Measurements from ENCODE around the gene DTD1.

The DTD1 gene

GRCh38 chr20:18813483-18813882 is 225.6 kb downstream of the DTD1 start, which contains the start of gene SCP2D1:
SCP2D1 (plus strand) TSS chr20:18813783; CDS start chr20:18813816, 33 bp downstream.
- TF ChIP-seq CTCF (IDR thresholded peaks at IDR 0.05; ENCODE audit: low read depth, low read length), result no peak

GRCh38 chr20:18815194-18815942 is 227.5 kb downstream of the DTD1 start:
- H3K4me3 ChIP-seq (ENCODE audit: low read depth, low read length), result no peak overlapping the region
- TF ChIP-seq CTCF (IDR thresholded peaks at IDR 0.05; ENCODE audit: low read depth, low read length), result no peak

More at GRCh38 chr20:18813483-18813882, 225.6 kb downstream of the DTD1 start, which contains the start of gene SCP2D1:
- no peak within 1 kb of the TSS for H3K4me3 ChIP-seq (ENCODE audit: low read depth, low read length)

Data from WI38 (cell line).